MG63 (cell line): ENCODE results near the gene RFC3. TPM values are rescaled to one million over a fixed set of nuclear protein-coding genes. Genes with fewer than 3 reads are reported as not detected.
"Not testable (repeated sequence)": the region's sequence is repeated elsewhere in the genome, so short reads cannot be mapped to it uniquely, and the experiment has no call there.

ENCODE experiments used
- DNase-seq: peaks from one replicate; pipeline ENCODE4 v3.0.0-alpha.2; 2020
- H3K27me3 ChIP-seq: fragments of 250-450 bp; sonication (Bioruptor Pico); 2 replicates; pipeline ENCODE4 v1.5.1; 2020; ENCODE audit warnings: mild to moderate bottlenecking, moderate library complexity
- H3K36me3 ChIP-seq: fragments of 250-450 bp; sonication (Bioruptor Pico); 2 replicates; pipeline ENCODE4 v1.5.1; 2020; ENCODE audit warnings: mild to moderate bottlenecking, moderate library complexity
- H3K4me3 ChIP-seq: fragments of 250-450 bp; sonication (Bioruptor Pico); 2 replicates; pipeline ENCODE4 v1.5.1; 2020; ENCODE audit warnings: mild to moderate bottlenecking, moderate library complexity
- H3K9me3 ChIP-seq: fragments of 250-450 bp; sonication (Bioruptor Pico); 2 replicates; pipeline ENCODE4 v1.5.1; 2020; ENCODE audit warnings: mild to moderate bottlenecking, moderate library complexity
- total RNA-seq: library from RNA; depleted of rRNA; stranded (reverse); fragments of >200 nt; shearing (Covaris generic); gene quantifications from 2 replicates; pipeline ENCODE4 v1.2.3, GENCODE V29; 2014; ENCODE audit warnings: low replicate concordance; rRNA removed

The RFC3 gene
- 42.0 and 46.5 TPM in 2 replicates for total RNA-seq

DNA sequence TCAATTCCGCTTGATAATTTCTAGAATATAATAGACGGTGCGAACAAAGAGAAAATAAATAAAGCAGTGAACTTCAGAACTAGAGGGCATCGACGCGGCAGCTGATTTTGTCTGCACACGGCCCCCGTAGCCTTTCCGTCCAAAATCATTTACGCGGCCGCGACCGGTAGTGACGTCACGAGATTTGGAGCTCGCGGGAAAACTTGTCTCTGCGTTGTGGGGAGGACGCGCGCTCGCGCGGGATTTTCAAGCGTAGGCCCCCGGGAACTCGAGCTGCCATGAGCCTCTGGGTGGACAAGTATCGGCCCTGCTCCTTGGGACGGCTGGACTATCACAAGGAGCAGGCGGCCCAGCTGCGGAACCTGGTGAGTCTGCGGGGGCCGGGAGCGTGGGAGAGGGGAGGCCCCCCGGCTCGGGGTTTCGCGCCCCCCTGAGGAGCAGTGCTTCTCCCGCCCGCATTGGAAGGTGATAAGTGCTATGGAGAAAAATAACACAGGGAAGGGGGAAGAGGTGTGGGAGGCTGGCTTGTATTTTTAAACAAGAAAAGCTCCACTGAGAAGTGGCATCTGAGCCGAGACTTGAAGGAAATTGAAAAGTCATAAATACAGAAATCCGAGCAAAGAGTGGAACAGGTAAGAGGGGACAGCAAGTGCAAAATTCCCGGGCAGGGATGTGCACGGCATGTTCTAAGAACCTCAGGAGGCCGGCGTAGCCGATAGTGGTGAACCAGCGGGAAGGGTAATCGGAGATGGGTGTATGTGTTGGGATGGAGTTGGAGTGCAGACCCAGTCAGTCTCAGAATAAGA, at the start of gene RFC3:
Gene RFC3 (plus strand): TSS at position 249 of the 806 bp plus-strand sequence. CDS start 30 bp downstream, at position 279.
- Histone ChIP-seq H3K27me3 (no peaks in the 10 kb centered on the region), H3K36me3 (peaks cover 26% of the 10 kb centered on the region), H3K4me3 (peak within 1 kb of the TSS; percentile 93), H3K9me3 (no peaks in the 10 kb centered on the region)
- DNase-seq: peak; percentile 96

DNA sequence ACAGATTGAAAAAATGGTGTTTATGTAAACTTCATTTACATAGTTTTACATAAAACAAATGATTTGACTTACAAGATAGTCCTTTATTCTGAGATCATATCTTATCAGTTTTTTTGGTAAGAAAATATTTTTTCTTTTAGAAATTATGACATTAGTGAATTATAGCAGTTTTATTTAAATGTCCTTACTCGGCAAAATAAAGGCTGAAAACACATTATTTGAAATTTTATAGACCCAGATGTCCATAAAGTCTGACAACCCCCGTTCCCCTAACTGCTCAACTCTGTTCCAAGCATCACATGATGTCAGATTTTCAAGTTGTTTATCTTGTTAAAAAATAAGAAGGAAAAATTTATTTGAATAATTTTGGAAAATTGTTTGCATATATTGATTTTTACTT, 46.7 kb upstream of the RFC3 start:
- Histone ChIP-seq H3K36me3 (no peaks in the 10 kb centered on the region), H3K27me3 (no peaks in the 10 kb centered on the region), H3K9me3 (no peaks in the 10 kb centered on the region), H3K4me3 (no peak overlapping the region)
- DNase-seq: no peak

DNA sequence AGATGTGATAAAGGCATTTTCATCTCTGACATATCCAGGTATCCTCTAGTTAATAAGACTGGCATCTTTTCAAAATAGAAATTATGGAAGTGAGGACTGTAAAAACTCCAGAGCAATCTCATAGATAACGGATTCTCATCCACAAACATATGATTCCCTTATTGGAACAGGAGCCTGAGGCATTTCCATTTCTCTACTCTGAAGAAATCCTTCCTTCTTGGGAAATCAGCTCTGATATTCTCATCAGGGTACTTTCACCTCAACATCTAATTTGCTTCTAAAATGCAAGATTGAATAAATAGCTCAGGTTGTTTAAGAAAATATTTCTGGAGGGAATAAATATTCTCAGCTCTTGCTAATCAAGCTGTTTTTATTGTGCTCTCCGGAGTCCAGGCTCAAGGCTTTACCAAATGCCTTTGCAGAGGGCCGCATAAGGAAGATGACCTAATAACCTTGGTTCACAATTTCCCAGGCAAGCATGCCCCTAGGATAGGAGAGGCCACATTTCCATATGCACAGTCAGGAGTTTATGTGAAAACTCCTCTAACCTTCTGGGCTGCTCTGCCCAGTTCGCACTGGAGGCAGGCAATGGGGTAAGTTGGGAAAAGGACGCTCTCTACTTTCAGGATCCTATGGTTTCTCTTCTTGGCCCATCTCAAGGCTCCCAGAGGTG, 44.0 kb upstream of the RFC3 start:
- H3K9me3 ChIP-seq: no peaks in the 10 kb centered on the region
- no peaks in the 10 kb centered on the region for H3K27me3 ChIP-seq
- H3K4me3 ChIP-seq: no peak overlapping the region
- DNase-seq: no peak
- no peaks in the 10 kb centered on the region for H3K36me3 ChIP-seq

GRCh38 chr13:33775339-33776108, 42.4 kb upstream of the RFC3 start:
- Histone ChIP-seq H3K9me3 (no peaks in the 10 kb centered on the region), H3K4me3 (no peak overlapping the region), H3K27me3 (no peaks in the 10 kb centered on the region), H3K36me3 (no peaks in the 10 kb centered on the region)
- DNase-seq: no peak

- Histone ChIP-seq H3K27me3 (no peaks in the 10 kb centered on the region), H3K36me3 (no peaks in the 10 kb centered on the region), H3K9me3 (no peaks in the 10 kb centered on the region; the same call in 1 of the 2 replicates), H3K4me3 (no peak overlapping the region)
- no peak for DNase-seq
Measured at GRCh38 chr13:33776239-33776881, 41.6 kb upstream of the RFC3 start.

DNA sequence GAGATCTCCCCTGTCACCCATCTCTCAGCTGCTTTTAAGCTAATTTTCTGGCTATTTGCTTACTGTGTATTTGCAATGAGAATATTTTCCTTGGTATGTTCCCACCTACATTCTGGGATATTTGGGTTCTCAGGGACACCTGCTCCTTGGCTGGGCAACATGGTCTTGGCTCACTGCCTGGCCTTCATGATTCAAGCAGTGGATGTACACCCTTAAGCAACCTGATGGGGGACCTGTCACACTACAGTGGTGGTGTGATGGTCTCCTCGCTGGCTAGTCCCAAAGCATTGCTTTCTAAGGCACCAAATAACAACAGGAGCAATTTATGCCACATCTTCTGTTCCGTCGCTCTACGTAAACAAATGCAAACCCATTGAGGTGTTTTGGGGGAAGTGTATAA, 35.3 kb upstream of the RFC3 start:
- H3K36me3 ChIP-seq: no peaks in the 10 kb centered on the region
- no peaks in the 10 kb centered on the region; the same call in 1 of the 2 replicates for H3K9me3 ChIP-seq
- DNase-seq: no peak
- H3K27me3 ChIP-seq: no peaks in the 10 kb centered on the region
- no peak overlapping the region for H3K4me3 ChIP-seq

- not testable (repeated sequence) for H3K9me3 ChIP-seq, H3K4me3 ChIP-seq, H3K27me3 ChIP-seq, H3K36me3 ChIP-seq, DNase-seq
Measured at GRCh38 chr13:33783212-33783611, 34.7 kb upstream of the RFC3 start.

DNA sequence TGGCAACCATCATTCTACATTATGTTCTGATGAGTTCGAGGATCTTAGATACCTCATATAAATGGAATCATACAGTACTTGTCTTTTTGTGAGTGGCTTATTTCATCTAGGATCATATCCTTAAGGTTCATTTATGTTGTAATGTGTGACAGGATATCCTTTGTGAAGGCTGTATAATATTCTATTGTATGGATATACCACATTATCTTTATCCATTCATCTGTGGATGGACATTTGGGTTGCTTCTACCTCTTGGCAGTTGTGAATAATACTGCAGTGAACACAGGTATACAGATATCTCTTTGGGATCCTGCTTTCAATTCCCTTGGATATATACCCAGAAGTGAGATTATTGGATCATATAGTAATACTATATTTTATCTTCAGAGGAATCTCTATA, 33.2 kb upstream of the RFC3 start:
- no peaks in the 10 kb centered on the region; the same call in 1 of the 2 replicates for H3K9me3 ChIP-seq

DNA sequence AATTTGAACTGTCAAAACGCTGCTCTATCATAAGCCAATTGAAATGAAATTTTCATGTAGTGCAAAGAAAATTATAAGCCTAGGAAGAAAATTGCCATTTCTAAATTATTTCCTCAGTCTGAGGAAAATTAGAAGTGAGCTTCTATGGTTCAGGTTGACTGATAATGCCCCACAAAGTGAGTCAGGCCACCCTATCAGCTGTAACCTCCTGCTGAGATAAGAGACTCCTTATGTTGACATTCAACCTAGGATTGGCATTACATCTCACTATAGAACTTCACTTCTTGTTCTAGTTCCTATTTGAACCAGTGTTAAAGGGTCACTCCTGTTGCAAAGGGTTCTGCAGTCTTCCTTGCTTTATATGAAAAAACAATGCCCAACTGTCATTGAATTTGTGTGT, 32.6 kb upstream of the RFC3 start:
- no peaks in the 10 kb centered on the region; the same call in 1 of the 2 replicates for H3K9me3 ChIP-seq
- H3K36me3 ChIP-seq: no peaks in the 10 kb centered on the region
- H3K27me3 ChIP-seq: no peaks in the 10 kb centered on the region

More for the DNA sequence above, 33.2 kb upstream of the RFC3 start:
- Histone ChIP-seq H3K4me3 (no peak overlapping the region), H3K36me3 (no peaks in the 10 kb centered on the region), H3K27me3 (no peaks in the 10 kb centered on the region)
- DNase-seq: no peak

DNA sequence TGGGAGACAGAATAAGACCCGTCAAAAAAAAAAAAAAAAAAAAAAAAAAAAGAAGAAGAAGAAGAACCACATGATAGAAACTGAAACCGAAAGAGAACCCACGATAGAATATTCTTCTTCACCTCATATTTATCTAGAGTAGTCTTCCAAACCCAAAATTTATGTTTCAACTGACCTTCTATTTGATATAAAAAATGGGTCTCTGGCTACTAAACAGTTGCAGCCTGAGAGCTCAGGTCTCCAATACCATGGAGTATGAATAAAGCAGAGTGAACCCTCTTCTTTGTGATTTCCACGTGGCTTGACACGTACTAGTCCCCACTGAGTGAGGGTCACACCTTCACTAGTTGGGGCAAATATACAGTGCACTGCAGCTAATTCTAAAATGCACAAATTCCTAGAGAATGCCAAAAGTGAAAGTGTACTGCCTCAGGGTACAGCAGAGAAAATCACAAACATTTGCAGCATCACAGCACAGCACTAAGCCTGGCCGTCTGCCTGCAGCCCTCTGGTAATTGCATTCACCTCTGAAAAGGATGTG, 30.8 kb upstream of the RFC3 start:
- Histone ChIP-seq H3K4me3 (peak overlapping the region; percentile 50), H3K27me3 (no peaks in the 10 kb centered on the region), H3K36me3 (no peaks in the 10 kb centered on the region), H3K9me3 (no peaks in the 10 kb centered on the region; the same call in 1 of the 2 replicates)
- DNase-seq: peak; percentile 50

More for the DNA sequence above, 32.6 kb upstream of the RFC3 start:
- no peak for DNase-seq
- no peak overlapping the region for H3K4me3 ChIP-seq

DNA sequence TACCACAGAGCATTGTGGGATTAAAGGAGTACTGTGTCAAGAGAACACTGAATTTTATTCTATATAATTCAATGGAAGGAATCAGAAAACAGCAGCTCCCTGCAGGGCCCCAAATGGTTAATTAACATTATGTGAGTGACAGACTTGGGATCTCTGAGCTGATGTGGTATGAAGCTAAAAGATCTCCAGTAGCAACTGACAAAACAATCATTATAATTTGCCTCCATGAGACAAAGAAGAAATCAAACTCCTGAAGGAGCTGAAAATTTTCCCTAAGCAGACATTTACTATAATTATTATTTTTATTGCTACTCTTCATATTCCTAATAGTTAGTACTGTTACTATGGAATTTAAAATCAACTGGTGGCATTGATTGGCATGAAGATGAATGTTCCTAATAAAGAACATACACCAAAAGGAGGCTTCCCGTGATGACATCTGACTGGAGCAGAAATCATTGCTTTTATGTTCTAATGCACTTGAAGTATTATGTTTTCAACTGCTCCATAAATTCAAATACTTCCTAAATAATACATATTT, 28.8 kb upstream of the RFC3 start:
- no peaks in the 10 kb centered on the region for H3K36me3 ChIP-seq
- no peak overlapping the region for H3K4me3 ChIP-seq
- no peak for DNase-seq
- H3K9me3 ChIP-seq: peaks cover 3% of the 10 kb centered on the region; the same call in 1 of the 2 replicates
- H3K27me3 ChIP-seq: no peaks in the 10 kb centered on the region

DNA sequence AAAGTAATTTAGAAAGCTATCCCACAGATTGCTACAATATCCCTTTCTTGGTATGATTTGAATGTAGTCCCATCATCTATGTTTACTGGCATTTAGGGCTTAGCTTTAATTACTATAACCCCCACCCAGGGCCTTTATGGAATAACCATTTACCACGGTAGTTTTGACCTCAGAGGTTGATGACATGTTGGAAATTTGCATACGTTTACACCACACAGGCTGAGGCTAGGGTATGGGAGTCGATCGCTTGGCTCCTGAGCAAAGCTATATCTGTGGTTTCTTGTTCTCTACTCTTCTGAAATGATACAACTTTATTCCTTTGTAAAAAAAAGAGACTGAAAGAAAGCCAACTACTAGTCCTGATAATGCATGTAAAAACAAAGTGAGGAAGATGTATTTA, 28.2 kb upstream of the RFC3 start:
- Histone ChIP-seq H3K27me3 (no peaks in the 10 kb centered on the region), H3K9me3 (peaks cover 3% of the 10 kb centered on the region; the same call in 1 of the 2 replicates), H3K36me3 (no peaks in the 10 kb centered on the region), H3K4me3 (no peak overlapping the region)
- no peak for DNase-seq

- Histone ChIP-seq H3K36me3 (no peaks in the 10 kb centered on the region), H3K4me3 (no peak overlapping the region), H3K27me3 (no peaks in the 10 kb centered on the region), H3K9me3 (peaks cover 3% of the 10 kb centered on the region; the same call in 1 of the 2 replicates)
- DNase-seq: no peak
Measured at GRCh38 chr13:33793726-33794125, 24.2 kb upstream of the RFC3 start.

- DNase-seq: peak; percentile 39
- no peak overlapping the region for H3K4me3 ChIP-seq
- no peaks in the 10 kb centered on the region for H3K36me3 ChIP-seq
- peaks cover 3% of the 10 kb centered on the region; the same call in 1 of the 2 replicates for H3K9me3 ChIP-seq
- no peaks in the 10 kb centered on the region for H3K27me3 ChIP-seq
Measured at GRCh38 chr13:33794576-33794975, 23.4 kb upstream of the RFC3 start.

DNA sequence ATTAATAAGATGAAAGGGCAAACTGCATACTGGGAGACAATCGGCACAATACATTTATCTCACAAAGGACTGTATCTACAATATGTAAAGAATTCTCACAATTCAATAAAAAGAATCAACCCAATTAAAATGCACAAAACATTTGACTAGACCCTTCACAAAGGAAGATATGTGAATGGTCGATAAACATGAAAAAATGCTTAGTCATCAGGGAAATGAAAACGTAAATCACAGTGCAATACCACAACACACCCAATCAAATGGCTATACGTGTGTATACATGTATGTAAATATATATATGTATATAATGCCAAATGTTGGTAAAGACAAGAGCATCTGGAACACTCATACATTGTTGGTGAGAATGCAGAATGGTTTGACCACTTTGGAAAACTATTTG, 21.9 kb upstream of the RFC3 start:
- Histone ChIP-seq H3K27me3 (no peaks in the 10 kb centered on the region), H3K4me3 (no peak overlapping the region), H3K9me3 (peaks cover 3% of the 10 kb centered on the region; the same call in 1 of the 2 replicates), H3K36me3 (no peaks in the 10 kb centered on the region)
- DNase-seq: no peak

- 0 out of 2 replicates have a peak overlapping the region, but pooled peaks have one; percentile 10 for H3K4me3 ChIP-seq
Measured at GRCh38 chr13:33797622-33798021, 20.3 kb upstream of the RFC3 start.

More at GRCh38 chr13:33797622-33798021, 20.3 kb upstream of the RFC3 start:
- Histone ChIP-seq H3K27me3 (no peaks in the 10 kb centered on the region), H3K9me3 (no peaks in the 10 kb centered on the region), H3K36me3 (no peaks in the 10 kb centered on the region)
- DNase-seq: no peak
